Endothelial cell of umbilical vein (primary cell): ENCODE measurements around the gene PRPF38B. TPM values are rescaled to one million over a fixed set of nuclear protein-coding genes. Genes with fewer than 3 reads are reported as not detected.

Experiments used
- BruUV-seq: library from RNA; stranded (reverse); fragments of 400-500 nt; replicated peaks from 2 replicates; lab custom pipeline; 2021; lab: Mats Ljungman, UMichigan
- CTCF ChIA-PET: fragments of 300-600, 350-600 bp; sonication (Branson Sonifier 250); formaldehyde crosslinking; loops from one replicate; lab custom pipeline; 2021; ENCODE audit warnings: antibody characterized with exemption, inconsistent platforms; lab: Charles Lee
- POLR2A ChIA-PET: fragments of 300-600, 350-600 bp; sonication (Branson Sonifier 250); formaldehyde crosslinking; loops from one replicate; lab custom pipeline; 2021; ENCODE audit warnings: antibody characterized with exemption, inconsistent platforms; lab: Charles Lee
- DNase-seq: peaks from one replicate; pipeline ENCODE4 v3.0.0-alpha.2; 2011; ENCODE audit warnings: low read depth, low spot score
- FAIRE-seq: peaks from 2 replicates; lab custom pipeline; 2011; peaks lifted over from hg19 to GRCh38; lab: Jason Lieb, UNC
- H2AFZ ChIP-seq: 2 replicates; pipeline ENCODE4 v1.6.0; 2012; ENCODE audit warnings: low read depth, low read length, control low read depth, inconsistent platforms
- H3K27ac ChIP-seq: 2 replicates; pipeline ENCODE4 v1.5.1; 2011; ENCODE audit warnings: low read depth, mild to moderate bottlenecking, control low read depth, low read length, moderate library complexity; ENCODE audit not compliant: insufficient read depth
- H3K27me3 ChIP-seq, 2 experiments: 2 replicates each; pipeline versions ENCODE4 v1.6.0 to v1.6.1; 2011; ENCODE audit warnings: low read length in 2 of 2, mixed read lengths in 1 of 2; ENCODE audit not compliant: control insufficient read depth in 2 of 2, insufficient read depth in 2 of 2
- H3K36me3 ChIP-seq, 2 experiments: 2 replicates in 1 of 2; 3 replicates in 1 of 2; pipeline ENCODE4 v1.5.1; 2011; ENCODE audit warnings: low read length in 2 of 2, mild to moderate bottlenecking in 1 of 2, moderate library complexity in 1 of 2; ENCODE audit not compliant: control insufficient read depth in 2 of 2, insufficient read depth in 2 of 2; ENCODE audit errors: extremely low read depth in 1 of 2
- H3K4me1 ChIP-seq: 3 replicates; pipeline ENCODE4 v1.5.1; 2011; ENCODE audit warnings: mild to moderate bottlenecking, low read length; ENCODE audit not compliant: control insufficient read depth, insufficient read depth; ENCODE audit errors: extremely low read depth
- H3K4me2 ChIP-seq: 2 replicates; pipeline ENCODE4 v1.6.1; 2011; ENCODE audit warnings: low read length, control low read depth, mixed read lengths; ENCODE audit not compliant: insufficient read depth
- H3K4me3 ChIP-seq, 3 experiments: fragments of 200-600 bp in 1 of 3; sonication (generic), shearing (Covaris generic) in 1 of 3; replicated peaks in 1 of 3; 2 replicates each; pipeline ENCODE4 v1.5.1; 2011 to 2016; ENCODE audit warnings: control low read depth in 3 of 3, low read length in 3 of 3, mild to moderate bottlenecking in 2 of 3, inconsistent platforms in 1 of 3, low read depth in 1 of 3, moderate library complexity in 1 of 3; ENCODE audit not compliant: insufficient read depth in 1 of 3
- H3K79me2 ChIP-seq: 2 replicates; pipeline ENCODE4 v1.6.0; 2012; ENCODE audit warnings: low read length, inconsistent platforms; ENCODE audit not compliant: control insufficient read depth, insufficient read depth
- H3K9ac ChIP-seq: replicated peaks from 2 replicates; pipeline ENCODE3; 2011; ENCODE audit warnings: low read length, control low read depth; ENCODE audit not compliant: insufficient read depth; ENCODE audit errors: extremely low read depth
- H3K9me1 ChIP-seq: replicated peaks from 3 replicates; pipeline ENCODE4 v1.6.0; 2011; ENCODE audit warnings: mild to moderate bottlenecking, low read length; ENCODE audit not compliant: control insufficient read depth, insufficient read depth; ENCODE audit errors: extremely low read depth
- H3K9me3 ChIP-seq: replicated peaks from 2 replicates; pipeline ENCODE4 v1.5.1; 2012; ENCODE audit warnings: low read length, inconsistent platforms; ENCODE audit not compliant: control insufficient read depth, insufficient read depth
- H4K20me1 ChIP-seq: replicated peaks from 2 replicates; pipeline ENCODE3; 2011; ENCODE audit warnings: mild to moderate bottlenecking, low read length; ENCODE audit not compliant: control insufficient read depth, insufficient read depth; ENCODE audit errors: extremely low read depth
- CTCF ChIP-seq, 2 donors: IDR thresholded peaks; 1 replicate in 1 of 2; 2 replicates in 1 of 2; pipeline ENCODE4 v1.5.1; 2011; ENCODE audit warnings: low read length in 2 of 2, mild to moderate bottlenecking in 2 of 2, moderate library complexity in 2 of 2, control low read depth in 1 of 2, inconsistent platforms in 1 of 2, low read depth in 1 of 2; ENCODE audit not compliant: insufficient read depth in 1 of 2; ENCODE audit errors: extremely low read depth in 1 of 2
- EZH2 ChIP-seq: IDR thresholded peaks from 2 replicates; pipeline ENCODE4 v1.6.1; 2012; ENCODE audit warnings: borderline replicate concordance, low read depth, mild to moderate bottlenecking, moderate library complexity, low read length, inconsistent platforms; ENCODE audit not compliant: severe bottlenecking
- FOS ChIP-seq: IDR thresholded peaks from 2 replicates; pipeline ENCODE4 v1.6.1; 2011; ENCODE audit warnings: mild to moderate bottlenecking, low read length, moderate library complexity, borderline replicate concordance; ENCODE audit not compliant: insufficient read depth
- GATA2 ChIP-seq: IDR thresholded peaks from 2 replicates; pipeline ENCODE4 v1.7.0; 2011; ENCODE audit warnings: low read depth, mild to moderate bottlenecking, moderate library complexity, mixed read lengths, low read length; ENCODE audit not compliant: insufficient read length, insufficient read depth
- JUN ChIP-seq: IDR thresholded peaks from 2 replicates; pipeline ENCODE4 v1.6.1; 2011; ENCODE audit warnings: borderline replicate concordance, low read depth; ENCODE audit not compliant: insufficient read length, insufficient read depth
- MAX ChIP-seq: IDR thresholded peaks from 2 replicates; pipeline ENCODE4 v1.6.1; 2011; ENCODE audit not compliant: insufficient read depth, insufficient read length
- MYC ChIP-seq: IDR thresholded peaks from one replicate; pipeline ENCODE4 v1.6.1; 2011; ENCODE audit warnings: mild to moderate bottlenecking, low read depth, low read length
- POLR2A ChIP-seq: IDR thresholded peaks from 2 replicates; pipeline ENCODE4 v1.6.1; 2012; ENCODE audit warnings: low read depth, mild to moderate bottlenecking, control low read depth, low read length
- POLR2AphosphoS5 ChIP-seq: IDR thresholded peaks from 2 replicates; pipeline ENCODE4 v1.6.1; 2012; ENCODE audit warnings: low read depth, mild to moderate bottlenecking, control low read depth, low read length, moderate library complexity; ENCODE audit not compliant: insufficient read depth
- dilution Hi-C: fragments of 300-500 bp; cut with MboI; formaldehyde crosslinking; loops from one replicate; pipeline ENCODE4 v1.15.0; 2019; ENCODE audit warnings: low sequenced_read_pairs; ENCODE audit not compliant: extremely low pct_ligation_motif_present
- intact Hi-C: fragments of 100-400 bp; cut with micrococcal nuclease; formaldehyde crosslinking; loops from one replicate; pipeline ENCODE4 v1.10.0; 2022
- polyA plus RNA-seq, 4 experiments: library from polyadenylated mRNA; depleted of rRNA in 3 of 4; stranded (reverse) in 3 of 4; unstranded in 1 of 4; fragments of >200 nt; gene quantifications; 2 replicates each; pipeline versions ENCODE4 v1.2.1 to v1.2.3, GENCODE V29; 2011 to 2012; ENCODE audit warnings: missing spikeins in 1 of 4
- total RNA-seq: library from RNA; stranded (reverse); gene quantifications from 2 replicates; pipeline ENCODE4 v1.2.3, GENCODE V29; 2021

Gene PRPF38B
- total and polyA plus RNA-seq, 2 donors (not counting 3 experiments of a cell fraction or from before 2014, with no cell fraction given) = 19.3 to 46.6 TPM

- H3K4me2 ChIP-seq = no peak overlapping the region
- peaks cover 0 to 3% of the 10 kb centered on the region in 2 experiments for H3K27me3 ChIP-seq
- no peaks in the 10 kb centered on the region for H3K79me2 ChIP-seq
- TF ChIP-seq CTCF (IDR thresholded peaks at IDR 0.05; ENCODE audit: extremely low read depth in 1 of 2, insufficient read depth in 1 of 2, low read depth in 1 of 2, low read length in 2 of 2) (no peak), MAX (no peak), POLR2A (no peak), POLR2AphosphoS5 (no peak), EZH2 (no peak), JUN (no peak), MYC (no peak), GATA2 (no peak), FOS (no peak)
- ChIA-PET CTCF (no interaction called here), POLR2A (no interaction called here)
- dilution Hi-C loops (no loop called here), intact Hi-C loops (no loop called here)
- FAIRE-seq (no peak), DNase-seq (no peak)
- H3K9me1 ChIP-seq = no peaks in the 10 kb centered on the region
- H3K9ac ChIP-seq = no peak overlapping the region
- H3K36me3 ChIP-seq = no peaks in the 10 kb centered on the region
- no peak overlapping the region for H3K27ac ChIP-seq
- BruUV-seq = no TSS peak
- H2AFZ ChIP-seq = no peak overlapping the region
- H3K4me3 ChIP-seq = no peak overlapping the region
- H4K20me1 ChIP-seq = no peaks in the 10 kb centered on the region
- no peaks in the 10 kb centered on the region for H3K4me1 ChIP-seq
- no peaks in the 10 kb centered on the region for H3K9me3 ChIP-seq
Observed at GRCh38 chr1:108670131-108670773, 21.9 kb upstream of the PRPF38B start.
